Stimulated activated CD4-positive, alpha-beta T cell treated with anti-CD3 and anti-CD28 coated beads, TNF-alpha, amount 100 ng/mL, for 48 hours (primary cell): ENCODE measurements around the gene HAGHL.

Experiments
- DNase-seq, 3 donors: peaks; one replicate each; pipeline ENCODE4 v3.0.0-alpha.2; 2020; ENCODE audit warnings: low read depth in 3 of 3

Gene HAGHL, protein sequence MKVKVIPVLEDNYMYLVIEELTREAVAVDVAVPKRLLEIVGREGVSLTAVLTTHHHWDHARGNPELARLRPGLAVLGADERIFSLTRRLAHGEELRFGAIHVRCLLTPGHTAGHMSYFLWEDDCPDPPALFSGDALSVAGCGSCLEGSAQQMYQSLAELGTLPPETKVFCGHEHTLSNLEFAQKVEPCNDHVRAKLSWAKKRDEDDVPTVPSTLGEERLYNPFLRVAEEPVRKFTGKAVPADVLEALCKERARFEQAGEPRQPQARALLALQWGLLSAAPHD

DNA sequence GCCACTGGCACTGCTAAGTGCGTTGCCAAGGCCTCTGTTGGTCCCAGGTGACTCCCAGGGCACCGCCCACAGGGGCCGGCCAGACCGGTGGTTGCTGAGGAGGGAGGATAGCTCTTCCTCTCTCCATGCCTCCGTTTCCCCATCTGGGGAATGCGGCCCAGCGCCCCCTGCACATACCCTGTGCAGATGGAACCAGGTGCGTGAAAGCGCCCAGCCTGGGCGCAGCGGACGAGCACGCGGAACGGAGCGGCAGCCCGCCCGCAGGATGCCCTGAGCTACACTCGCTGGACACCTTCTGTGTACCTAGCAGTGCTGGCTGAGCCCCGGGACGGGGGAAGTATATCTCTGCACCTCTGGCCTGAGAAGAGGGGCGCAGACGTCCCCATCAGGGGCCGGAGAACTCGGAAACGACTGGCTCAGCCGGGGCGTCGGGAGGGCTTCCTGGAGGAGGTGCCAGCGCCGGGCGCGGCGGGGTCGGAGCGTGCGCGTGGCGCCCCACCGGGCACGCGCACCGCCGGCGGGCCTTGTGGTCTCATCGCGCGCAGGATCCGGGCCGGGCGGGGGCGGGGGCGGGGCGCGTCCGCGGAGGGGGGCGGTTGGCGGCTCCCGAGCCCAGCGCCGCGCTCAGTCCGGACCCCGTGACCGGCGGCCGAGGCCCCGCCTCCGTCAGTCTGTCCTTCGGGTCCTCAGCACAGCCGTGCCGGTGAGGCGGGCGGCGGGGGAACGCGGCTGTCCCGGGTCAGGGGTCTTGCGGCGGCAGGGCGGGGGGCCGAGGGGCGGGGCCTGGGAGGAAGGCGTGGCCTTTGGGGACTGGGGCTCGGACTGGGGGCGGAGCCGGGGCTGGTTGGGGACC is at the start of gene HAGHL, which contains the start of gene CCDC78:
HAGHL (plus strand) TSS at position 669 of the 853 bp plus-strand sequence. CDS start 404 bp downstream, outside the sequence.
CCDC78 (minus strand) TSS at position 6 of the 853 bp plus-strand sequence. CDS start 76 bp downstream, outside the sequence.
- DNase-seq = peak in 1 of 3 donors; percentile 58

DNA sequence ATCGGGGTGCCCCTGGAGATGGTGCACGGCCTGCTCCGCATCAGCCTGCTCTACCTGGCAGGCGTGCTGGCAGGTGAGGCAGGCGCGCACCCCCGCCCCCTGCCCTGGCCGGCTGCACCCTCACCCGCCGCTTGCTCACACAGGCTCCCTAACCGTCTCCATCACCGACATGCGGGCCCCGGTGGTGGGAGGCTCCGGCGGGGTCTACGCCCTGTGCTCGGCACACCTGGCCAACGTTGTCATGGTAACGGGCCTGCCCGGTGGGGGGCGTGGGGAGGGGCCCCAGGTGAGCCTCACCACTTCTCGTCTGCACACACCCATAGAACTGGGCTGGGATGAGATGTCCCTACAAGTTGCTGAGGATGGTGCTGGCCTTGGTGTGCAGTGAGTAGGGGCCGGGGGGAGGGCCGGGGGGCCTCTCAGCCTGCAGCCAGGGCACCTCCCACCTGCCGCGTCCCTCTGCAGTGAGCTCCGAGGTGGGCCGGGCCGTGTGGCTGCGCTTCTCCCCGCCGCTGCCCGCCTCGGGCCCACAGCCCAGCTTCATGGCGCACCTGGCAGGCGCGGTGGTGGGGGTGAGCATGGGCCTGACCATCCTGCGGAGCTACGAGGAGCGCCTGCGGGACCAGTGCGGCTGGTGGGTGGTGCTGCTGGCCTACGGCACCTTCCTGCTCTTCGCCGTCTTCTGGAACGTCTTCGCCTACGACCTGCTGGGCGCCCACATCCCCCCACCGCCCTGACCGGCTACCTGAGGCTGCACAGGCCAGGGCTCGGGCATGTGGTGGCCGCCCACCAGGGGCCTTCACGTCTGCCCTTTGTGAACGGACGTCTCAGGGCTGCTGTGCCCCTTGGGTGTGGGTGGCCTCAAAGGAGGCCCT is 49.4 kb upstream of the HAGHL start:
- DNase-seq = no peak

DNA sequence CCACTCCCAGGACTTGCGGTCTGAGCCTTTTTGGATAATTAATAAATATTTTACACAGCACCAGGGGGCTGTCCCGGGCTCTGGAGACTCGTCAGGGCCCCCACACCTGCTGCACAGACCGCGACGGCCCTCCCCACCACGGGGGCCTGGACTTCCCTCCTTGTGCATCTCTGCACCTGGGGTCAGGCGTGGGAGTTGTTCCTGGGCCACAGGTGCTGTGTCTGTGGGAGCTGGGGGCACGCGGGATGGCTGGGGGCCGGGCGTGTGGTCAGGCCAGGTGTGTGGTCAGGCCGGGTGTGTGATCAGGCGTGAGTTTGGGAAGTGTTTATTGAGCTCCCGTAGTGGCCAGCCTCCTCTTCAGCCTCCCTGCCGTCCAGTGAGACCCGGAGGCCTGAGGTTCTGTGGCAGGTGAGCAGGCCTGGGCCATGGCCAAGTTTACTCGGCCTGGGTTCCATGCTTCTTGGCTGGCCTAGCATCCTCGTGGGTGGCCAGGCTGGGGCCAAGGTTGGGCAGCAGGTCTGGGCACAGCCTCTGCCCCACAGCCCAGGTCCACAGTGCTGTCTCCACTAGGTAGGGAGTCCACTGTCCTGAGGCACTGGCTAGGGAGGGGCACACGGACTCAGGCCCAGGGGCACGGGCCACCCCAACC is 48.6 kb upstream of the HAGHL start:
- no peak for DNase-seq

DNA sequence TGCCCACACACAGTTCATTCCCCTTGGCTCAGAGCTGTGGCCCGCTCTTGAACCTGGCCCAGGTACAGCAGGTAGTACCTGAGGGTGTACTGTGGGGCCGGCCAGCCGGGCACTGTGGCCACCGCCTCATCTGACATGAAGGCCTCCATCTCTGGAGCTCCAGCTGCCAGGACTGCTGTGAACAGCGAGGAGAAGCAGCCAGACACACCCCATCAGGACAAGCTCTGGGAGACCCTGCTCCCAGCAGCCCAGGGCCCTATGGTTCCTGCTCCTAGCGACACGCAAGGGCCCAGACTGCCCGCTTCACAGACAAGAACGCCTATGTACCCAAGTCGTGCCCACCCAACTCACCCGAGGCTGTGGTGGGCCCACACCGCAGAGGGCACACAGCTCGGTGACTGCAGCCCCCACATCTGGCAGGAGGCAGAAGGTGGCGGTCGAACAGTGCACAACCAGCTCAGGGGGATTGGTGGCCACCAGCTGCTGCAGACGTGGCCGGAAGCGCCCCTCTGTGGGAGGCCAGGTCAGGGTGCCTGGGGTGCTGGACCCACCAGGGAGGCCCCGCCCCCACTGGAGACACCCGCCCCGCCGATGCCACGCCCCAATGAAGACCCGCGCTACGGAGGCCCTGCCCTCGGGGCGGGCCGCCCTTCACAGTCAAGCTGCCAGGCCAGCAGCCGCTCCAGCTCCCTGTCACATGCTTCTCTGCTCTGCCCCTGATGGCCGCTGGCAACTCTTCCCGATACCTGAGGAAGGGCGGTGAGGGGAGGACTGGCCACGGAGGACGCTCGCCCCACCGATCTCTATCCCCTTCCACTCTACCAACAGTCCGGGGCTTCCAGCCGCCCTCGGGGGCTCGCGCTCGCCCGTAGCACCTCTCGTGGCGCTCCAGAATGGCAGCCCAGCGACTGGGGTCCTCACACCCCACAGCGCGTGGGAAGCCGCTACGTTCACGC is 47.8 kb upstream of the HAGHL start:
- DNase-seq = peak in 1 of 3 donors; percentile 37

DNA sequence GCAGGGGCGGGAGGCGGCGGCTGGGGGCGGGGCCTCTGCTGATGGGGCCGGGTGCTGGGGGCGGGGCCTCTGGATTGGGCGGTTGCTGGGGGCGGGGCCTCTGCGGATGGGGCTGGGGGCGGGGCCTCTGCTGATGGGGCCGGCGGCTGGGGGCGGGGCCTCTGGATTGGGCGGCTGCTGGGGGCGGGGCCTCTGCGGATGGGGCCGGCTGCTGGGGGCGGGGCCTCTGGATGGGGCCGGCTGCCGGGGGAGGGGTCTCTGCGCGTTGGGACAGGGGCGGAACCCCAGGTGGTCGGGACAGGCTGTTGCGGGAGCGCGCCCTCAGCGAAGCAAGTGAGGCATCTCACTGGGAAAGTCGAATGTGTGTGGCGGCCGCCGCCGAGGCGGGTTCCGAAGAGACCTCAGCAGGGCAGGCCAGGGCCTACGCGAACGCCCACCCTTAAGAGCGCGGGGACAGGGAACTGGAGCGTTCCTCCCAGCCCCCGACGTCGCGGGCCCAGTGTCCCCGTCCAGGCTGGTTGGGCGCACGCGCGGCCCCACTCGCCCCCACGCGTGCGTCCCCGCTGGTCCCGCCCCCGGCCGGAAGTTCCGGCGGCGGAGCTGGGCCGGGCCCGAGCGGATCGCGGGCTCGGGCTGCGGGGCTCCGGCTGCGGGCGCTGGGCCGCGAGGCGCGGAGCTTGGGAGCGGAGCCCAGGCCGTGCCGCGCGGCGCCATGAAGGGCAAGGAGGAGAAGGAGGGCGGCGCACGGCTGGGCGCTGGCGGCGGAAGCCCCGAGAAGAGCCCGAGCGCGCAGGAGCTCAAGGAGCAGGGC is 46.9 kb upstream of the HAGHL start, which contains the start of gene STUB1:
STUB1 (plus strand) TSS at position 597 of the 811 bp plus-strand sequence; CDS start at position 713, 116 bp downstream.
- peak; percentile 84 to 93 (median 87) for DNase-seq

DNA sequence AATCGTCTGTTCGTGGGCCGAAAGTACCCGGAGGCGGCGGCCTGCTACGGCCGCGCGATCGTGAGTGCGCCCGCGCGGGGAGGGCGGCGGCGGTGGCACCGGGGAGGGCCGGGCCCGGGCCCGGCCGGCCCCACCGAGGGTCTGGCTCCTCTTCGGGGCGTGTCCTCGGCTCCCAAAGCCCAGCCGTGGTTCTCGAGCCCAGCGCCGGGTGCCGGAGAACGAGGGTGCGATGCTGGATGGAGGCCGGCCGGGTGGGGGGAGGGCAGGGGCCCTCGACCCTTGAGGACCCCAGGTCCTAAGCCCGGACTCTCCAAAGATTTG is 46.3 kb upstream of the HAGHL start:
- no peak for DNase-seq

DNA sequence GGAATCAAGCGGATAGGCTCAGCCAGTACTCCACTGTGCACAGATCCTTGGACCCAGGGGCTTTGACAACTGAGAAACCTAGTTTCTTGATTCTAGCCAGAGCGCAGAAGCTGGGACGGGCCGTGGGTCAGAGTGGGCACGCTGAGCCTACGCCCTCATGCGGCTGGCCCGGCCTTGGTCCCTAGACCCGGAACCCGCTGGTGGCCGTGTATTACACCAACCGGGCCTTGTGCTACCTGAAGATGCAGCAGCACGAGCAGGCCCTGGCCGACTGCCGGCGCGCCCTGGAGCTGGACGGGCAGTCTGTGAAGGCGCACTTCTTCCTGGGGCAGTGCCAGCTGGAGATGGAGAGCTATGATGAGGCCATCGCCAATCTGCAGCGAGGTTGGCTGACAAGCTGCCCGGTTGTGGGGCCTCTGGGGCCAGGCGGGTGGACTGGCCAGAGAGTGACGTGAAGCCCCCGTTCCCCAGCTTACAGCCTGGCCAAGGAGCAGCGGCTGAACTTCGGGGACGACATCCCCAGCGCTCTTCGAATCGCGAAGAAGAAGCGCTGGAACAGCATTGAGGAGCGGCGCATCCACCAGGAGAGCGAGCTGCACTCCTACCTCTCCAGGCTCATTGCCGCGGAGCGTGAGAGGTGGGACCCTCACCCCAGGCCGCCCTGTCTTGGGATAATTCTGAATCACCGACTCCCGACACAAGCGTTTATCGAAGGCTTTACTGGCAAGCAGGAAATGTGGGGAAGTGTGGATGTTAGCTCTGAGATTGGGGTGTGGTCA is 45.8 kb upstream of the HAGHL start:
- no peak for DNase-seq

DNA sequence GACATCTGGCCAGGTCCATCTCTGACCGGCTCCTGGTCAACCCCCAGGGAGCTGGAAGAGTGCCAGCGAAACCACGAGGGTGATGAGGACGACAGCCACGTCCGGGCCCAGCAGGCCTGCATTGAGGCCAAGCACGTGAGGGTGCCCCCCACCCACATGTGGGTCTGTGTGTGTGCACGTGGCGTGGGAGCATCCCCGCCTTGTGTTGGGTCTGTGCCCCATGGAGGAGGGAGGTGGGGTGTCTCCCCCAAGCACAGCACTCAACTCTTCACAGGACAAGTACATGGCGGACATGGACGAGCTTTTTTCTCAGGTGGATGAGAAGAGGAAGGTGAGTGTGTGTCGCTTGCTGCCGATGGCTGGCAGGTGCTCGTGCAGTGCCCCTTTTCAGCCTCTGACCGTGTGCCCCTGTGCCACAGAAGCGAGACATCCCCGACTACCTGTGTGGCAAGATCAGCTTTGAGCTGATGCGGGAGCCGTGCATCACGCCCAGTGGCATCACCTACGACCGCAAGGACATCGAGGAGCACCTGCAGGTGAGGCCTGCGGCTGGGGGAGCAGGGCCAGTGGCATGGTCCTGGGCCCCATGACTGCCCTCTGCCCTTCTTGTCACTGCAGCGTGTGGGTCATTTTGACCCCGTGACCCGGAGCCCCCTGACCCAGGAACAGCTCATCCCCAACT is 45.0 kb upstream of the HAGHL start:
- no peak for DNase-seq

DNA sequence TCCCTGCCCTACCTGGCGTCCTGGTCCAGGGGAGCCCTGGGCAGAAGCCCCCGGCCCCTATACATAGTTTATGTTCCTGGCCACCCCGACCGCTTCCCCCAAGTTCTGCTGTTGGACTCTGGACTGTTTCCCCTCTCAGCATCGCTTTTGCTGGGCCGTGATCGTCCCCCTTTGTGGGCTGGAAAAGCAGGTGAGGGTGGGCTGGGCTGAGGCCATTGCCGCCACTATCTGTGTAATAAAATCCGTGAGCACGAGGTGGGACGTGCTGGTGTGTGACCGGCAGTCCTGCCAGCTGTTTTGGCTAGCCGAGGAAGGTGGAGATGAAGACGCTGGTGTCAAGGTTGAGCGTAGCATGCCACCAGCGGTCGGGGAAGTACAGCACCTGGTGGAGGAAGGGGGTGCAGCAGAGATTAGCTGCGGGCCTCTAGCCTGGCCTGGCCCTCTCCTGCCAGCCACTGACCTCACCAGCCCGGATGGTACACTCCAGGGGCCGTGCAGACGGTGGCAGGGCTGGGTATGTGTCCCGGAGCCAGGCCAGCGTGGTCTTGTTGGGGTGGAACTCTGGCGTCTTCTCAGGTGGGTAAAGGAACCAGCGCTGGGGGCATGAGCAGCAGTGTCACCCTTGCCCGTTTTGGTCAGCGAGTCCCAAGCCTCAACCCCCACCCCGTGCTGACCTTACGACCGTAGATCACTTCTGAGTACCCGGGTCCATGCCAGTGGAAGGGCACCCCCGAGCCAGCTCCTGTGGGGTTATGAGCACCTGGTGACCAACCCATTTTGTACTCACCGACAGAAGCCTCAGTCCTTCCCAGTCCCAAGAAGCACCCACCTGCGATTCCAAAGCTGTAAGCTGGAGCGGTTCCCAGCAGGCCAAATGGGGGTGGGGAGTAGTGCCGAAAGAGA is 44.2 kb upstream of the HAGHL start:
- DNase-seq = no peak

DNA sequence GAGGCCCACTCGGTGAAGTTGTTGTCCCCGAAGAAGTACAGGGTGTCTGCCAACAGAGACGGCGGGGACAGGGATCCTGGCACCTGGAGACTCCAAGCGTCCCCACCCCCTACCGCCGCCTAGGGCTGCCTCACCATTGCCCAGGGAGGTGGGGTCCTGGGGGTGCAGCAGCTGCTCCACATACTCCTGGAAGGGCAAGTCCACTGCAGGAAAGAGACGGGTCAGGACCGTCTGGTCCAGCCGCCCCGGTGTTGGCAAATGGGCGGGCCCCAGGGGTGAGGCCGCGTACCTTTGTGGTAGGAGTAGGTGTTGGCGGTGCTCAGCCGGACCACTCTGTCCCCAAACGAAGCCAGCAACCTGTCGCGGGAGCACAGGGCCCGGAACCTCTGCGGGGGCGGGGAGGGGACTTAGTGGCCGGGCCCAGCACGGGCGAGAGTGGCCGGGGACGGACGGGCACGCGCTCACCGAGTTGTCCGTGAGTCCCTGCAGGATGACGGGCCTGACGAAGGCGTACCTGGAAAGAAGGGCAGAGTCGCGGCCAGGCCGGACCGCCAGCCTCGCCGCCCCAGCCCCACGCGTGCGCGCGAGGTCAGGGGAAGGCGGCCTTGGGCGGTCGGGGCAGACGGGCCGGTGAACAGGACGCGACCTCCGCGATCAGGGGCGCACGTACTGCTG is 43.4 kb upstream of the HAGHL start:
- DNase-seq = no peak

DNA sequence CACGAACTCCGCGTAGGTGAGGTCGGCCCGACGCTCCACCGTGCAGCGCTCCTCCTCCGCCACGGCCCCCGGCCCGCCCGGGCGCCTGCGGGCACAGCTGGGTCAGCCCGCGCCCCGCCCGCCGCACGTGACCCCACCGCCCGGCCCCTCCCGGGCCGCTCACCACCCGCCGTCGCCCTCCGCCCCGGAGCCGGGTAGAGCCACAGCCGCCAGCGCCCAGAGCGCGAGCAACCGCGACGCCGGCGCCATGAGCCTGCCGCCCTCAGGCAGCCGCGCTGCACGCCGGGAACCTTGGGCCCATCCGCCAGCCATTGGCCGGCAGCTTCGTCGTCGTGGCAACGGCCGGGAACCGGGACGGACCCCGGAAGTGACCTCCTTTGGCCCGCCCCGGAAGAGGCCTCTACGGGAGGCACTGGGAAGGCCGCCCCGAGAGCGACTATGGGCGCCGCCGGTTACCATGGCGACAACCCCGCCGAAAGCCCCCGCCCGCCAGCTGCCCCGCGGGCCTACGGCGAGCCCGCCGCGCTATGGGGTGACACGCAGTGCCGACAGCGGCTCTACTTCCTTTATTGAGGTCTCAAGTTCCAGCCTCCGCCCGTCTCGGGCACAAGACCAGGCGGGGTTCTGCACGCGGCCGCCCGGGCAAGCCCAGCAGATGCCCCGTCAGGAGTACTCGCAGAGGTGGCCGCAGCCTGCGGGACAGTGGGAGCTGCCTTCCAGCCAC is 42.7 kb upstream of the HAGHL start, which contains the start of gene JMJD8:
JMJD8 (minus strand) TSS at position 264 of the 724 bp plus-strand sequence; CDS start at position 249, 15 bp downstream.
- peak; percentile 93 to 95 (median 94) for DNase-seq

DNA sequence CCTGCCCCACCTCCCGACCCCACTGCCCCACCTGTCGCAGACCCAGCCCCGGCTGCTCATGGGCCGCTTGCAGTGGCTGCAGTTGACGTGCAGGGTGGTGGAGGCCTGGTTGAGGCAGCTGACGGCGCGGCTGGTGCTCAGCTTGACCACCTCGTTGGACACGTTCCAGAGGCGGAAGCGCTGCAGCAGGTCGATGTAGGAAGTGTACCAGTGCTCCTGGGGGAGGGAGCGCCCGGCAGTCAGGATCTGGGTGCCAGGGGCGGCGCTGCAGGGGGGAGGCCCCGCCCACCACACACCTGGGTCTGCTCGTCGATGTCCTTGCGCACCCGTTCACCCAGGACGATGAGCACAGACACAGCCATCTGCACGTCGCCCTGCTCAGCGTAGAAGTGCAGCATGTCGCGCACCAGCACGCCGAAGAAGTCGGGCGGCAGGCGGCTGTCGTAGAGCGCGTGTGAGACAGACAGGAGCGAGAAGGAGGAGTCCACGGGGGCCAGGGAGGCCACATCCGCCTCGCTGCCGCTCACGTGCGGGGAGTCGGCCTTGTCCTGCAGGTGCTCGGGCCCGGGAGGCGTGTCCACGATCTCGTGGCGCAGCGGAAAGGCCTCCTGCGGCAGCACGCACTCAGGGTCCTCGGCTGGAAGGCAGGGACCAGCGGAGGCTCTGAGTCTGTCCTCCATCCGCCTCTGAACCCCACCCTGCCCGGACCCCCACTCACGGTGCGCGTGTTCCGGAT is 41.8 kb upstream of the HAGHL start:
- no peak for DNase-seq

DNA sequence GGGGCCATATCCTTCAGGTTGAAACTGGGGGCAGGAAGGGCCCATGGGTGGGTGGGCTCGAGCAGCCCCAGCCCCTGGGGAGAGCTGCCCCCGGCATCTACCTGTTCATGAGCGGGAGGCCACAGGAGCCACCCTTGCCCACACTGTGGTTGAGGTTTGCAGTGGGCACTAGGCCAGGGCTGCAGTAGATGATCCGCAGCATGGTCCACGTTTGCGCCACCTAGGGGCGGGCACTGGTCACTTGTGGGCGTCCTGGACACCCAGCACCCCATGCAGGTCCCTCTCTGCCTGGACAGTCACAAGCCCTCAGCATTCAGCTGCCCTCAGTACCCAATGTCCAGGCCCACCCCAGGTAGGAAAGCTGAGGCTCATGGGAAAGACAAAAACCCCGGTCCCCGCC is 40.9 kb upstream of the HAGHL start:
- DNase-seq = no peak

DNA sequence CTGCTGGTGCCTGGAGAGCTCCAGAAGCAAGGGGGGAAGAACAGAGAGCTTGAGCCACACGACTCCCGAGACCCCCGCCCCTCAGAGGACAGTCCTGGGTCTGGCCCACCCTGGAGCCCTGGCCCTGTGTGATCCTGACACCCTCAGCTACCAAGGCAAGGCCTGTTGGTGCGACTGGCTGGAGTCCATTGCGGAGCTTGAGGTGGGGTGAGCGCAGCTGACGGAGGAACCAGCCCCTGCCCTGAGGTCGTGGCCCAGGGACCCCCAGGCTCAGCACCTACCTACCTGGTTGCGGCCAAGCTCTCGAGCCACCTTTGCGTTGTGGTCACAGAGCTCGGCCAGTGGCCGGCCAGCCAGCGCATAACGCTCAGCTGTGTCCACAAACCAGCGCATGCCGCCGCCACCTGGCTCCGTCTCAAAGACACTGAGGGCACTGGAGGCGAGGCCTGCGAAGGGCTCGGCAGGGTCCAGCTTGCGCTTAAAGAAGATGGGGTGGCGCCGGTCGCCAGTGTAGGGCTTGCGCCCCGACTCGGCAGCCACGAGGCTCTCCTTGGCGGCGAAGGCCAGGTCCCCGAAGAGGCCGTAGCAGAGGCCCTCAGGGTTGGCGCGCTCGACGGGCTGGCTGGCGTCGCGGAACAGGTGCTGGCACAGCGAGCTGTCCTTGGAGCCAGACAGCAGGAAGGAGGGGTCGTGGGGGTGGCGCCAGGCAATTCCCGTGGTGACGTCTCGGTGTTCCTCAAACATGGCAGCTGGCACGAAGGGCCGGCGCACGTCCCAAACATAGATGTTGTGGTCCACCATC is 40.2 kb upstream of the HAGHL start:
- no peak for DNase-seq
